HG03575 (cell line): ENCODE measurements around the gene BPIFA1.

ENCODE experiments used
- ATAC-seq: cut with Tn5 transposase; IDR thresholded peaks from one replicate; pipeline ENCODE4 v1.9.1; 2021; ENCODE audit not compliant: unreplicated experiment, insufficient number of reproducible peaks, low FRiP score; ENCODE audit errors: extremely low read depth

Gene BPIFA1

GRCh38 chr20:33237989-33238388 lies 2.2 kb downstream of the BPIFA1 start:
- no peak for ATAC-seq

- no peak for ATAC-seq
Observed at GRCh38 chr20:33239418-33239817, 3.6 kb downstream of the BPIFA1 start.

- no peak for ATAC-seq
Observed at GRCh38 chr20:33239979-33240736, 4.4 kb downstream of the BPIFA1 start.

- ATAC-seq, result no peak
Observed at GRCh38 chr20:33240923-33241322, 5.1 kb downstream of the BPIFA1 start.

GRCh38 chr20:33242319-33243100 lies 6.7 kb downstream of the BPIFA1 start:
- no peak for ATAC-seq

GRCh38 chr20:33246077-33246476 lies 10.3 kb downstream of the BPIFA1 start:
- ATAC-seq, result no peak

GRCh38 chr20:33249456-33249855 lies 13.7 kb downstream of the BPIFA1 start:
- no peak for ATAC-seq

GRCh38 chr20:33250666-33251065 lies 14.9 kb downstream of the BPIFA1 start:
- ATAC-seq, result no peak

- ATAC-seq, result no peak
Observed at GRCh38 chr20:33251496-33251895, 15.7 kb downstream of the BPIFA1 start.

GRCh38 chr20:33252460-33252859 lies 16.7 kb downstream of the BPIFA1 start:
- ATAC-seq, result no peak

- no peak for ATAC-seq
Observed at GRCh38 chr20:33255005-33255404, 19.2 kb downstream of the BPIFA1 start.

GRCh38 chr20:33257237-33257636 lies 21.4 kb downstream of the BPIFA1 start:
- no peak for ATAC-seq

GRCh38 chr20:33259371-33259770 lies 23.6 kb downstream of the BPIFA1 start:
- no peak for ATAC-seq

- no peak for ATAC-seq
Observed at GRCh38 chr20:33261465-33261864, 25.7 kb downstream of the BPIFA1 start.

- no peak for ATAC-seq
Observed at GRCh38 chr20:33262658-33263065, 26.9 kb downstream of the BPIFA1 start.

- no peak for ATAC-seq
Observed at GRCh38 chr20:33263784-33264183, 28.0 kb downstream of the BPIFA1 start.

GRCh38 chr20:33267701-33268100 lies 31.9 kb downstream of the BPIFA1 start:
- ATAC-seq, result no peak

GRCh38 chr20:33272155-33272873 lies 36.5 kb downstream of the BPIFA1 start:
- no peak for ATAC-seq

- ATAC-seq, result no peak
Observed at GRCh38 chr20:33273117-33273851, 37.5 kb downstream of the BPIFA1 start.
